LNCAP (cell line): ENCODE data around the gene ILF2.

Experiments used
- CTCF ChIP-seq: fragments of 450-650 bp; IDR thresholded peaks from 2 replicates; pipeline ENCODE4 v1.5.1; 2017; ENCODE audit warnings: mild to moderate bottlenecking

ILF2 gene

GRCh38 chr1:153670859-153671627 is at the start of gene ILF2:
Gene ILF2, minus strand, starts transcription at chr1:153670993. Its CDS starts 71 bp downstream, at chr1:153670922.
- TF ChIP-seq CTCF, result peak; percentile 48; the same call in 1 of the 2 replicates

- no peak for TF ChIP-seq CTCF
Observed at GRCh38 chr1:153717330-153717729, 46.5 kb upstream of the ILF2 start.

GRCh38 chr1:153711026-153711425 is 40.2 kb upstream of the ILF2 start:
- TF ChIP-seq CTCF, result no peak

DNA sequence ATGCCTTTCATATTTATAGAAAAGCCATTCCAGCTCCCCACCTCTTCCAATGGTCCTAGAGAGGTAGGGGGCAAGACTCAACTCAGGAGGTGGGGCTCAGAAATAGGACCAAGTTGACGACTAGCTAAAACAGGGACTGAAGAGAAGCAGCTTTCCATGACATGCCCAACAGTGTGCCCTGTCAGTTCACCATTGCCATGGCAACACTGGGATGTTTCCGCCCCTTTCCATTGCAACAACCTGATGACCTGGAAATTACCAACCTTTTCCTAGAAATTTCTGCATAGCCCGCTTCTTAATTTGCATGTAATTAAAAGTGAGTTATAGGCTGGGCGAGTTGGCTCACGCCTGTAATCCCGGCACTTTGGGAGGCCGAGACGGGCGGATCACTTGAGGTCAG is 34.7 kb upstream of the ILF2 start:
- TF ChIP-seq CTCF, result no peak

- no peak for TF ChIP-seq CTCF
Observed at GRCh38 chr1:153699768-153700167, 29.0 kb upstream of the ILF2 start.

DNA sequence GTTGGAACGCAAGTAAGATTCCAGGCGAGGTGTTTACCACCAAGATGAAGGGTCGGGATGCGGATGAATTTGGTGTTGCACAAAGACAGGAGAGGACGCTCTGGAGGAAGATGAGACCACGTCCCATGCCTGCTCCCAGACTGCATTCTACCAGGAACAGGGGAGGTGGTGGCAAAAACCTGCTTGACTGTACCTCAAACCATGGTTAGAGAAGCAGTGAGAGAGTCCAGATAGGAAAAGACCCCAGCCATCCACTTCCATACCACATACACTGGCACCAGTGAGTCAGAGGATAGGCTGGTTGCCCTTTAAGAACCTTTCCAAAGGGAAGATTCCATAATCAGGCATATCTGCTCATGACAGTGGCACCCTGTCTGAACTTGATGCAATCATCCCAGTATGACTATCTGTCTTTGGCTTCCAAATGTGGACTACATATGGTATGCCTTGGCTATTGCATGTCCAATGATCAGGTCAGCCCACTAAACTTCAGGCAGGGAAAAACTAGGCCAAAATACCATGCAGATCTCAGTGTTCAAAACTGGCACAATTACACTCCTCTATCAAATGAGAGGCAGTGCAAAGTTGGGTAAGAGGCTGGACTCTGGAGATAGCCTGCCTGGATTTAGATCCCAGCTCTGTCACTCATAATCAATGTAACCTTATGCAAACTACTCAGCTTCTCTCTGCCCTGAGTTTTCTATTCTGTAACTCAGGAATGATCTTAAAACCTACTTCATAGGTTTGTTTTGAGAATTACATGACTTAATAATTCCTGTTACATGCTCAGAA is 28.3 kb upstream of the ILF2 start:
- no peak for TF ChIP-seq CTCF

DNA sequence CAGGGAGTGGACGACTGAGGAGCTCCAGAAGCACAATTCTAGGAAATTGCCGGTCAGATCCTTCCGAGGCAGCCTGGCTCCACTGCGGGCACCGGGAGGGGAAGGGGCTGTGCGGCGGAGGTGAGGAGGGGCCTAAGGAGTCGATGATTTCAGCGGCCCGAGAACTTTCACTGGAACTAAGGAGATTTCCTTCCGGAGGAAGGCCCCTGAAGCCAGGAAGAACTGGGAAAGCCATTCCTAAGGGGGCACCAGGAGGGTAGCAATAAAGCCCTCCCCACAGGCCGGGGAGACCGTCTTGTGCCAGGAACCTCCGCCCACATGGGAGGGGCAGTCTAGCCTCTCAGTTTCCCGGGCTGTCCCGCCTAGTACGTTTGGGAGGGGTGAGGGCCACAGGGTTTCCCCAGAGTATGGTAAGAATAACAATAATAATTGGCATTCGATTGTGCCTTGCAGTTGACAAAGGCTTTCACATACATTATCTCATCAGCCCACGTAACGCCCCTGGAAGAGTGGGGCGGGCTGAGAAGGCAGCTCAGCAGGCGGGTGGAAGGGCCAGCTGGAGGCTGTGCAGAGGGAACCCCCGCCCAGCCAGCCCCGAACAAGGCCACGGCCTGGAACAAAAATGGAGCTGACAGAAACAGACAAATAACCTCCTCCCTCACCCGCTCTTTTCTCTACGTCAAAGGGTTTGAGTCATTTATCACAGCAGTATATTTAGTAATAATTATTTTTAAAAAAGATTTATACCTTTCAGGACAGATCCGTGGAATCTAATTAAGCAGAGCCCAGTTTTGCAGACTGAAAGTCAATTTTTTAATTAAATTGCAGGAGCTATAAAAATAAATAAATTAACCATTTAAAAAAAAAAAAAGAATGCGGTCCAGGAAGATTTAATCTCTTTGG is 27.5 kb upstream of the ILF2 start:
- TF ChIP-seq CTCF, result no peak
